HG03520 (cell line): ENCODE measurements around the gene TACC3.

Source experiments
- ATAC-seq: cut with Tn5 transposase; IDR thresholded peaks from one replicate; pipeline ENCODE4 v1.9.1; 2021; ENCODE audit warnings: mild to moderate bottlenecking, moderate library complexity; ENCODE audit not compliant: unreplicated experiment

TACC3 gene

DNA sequence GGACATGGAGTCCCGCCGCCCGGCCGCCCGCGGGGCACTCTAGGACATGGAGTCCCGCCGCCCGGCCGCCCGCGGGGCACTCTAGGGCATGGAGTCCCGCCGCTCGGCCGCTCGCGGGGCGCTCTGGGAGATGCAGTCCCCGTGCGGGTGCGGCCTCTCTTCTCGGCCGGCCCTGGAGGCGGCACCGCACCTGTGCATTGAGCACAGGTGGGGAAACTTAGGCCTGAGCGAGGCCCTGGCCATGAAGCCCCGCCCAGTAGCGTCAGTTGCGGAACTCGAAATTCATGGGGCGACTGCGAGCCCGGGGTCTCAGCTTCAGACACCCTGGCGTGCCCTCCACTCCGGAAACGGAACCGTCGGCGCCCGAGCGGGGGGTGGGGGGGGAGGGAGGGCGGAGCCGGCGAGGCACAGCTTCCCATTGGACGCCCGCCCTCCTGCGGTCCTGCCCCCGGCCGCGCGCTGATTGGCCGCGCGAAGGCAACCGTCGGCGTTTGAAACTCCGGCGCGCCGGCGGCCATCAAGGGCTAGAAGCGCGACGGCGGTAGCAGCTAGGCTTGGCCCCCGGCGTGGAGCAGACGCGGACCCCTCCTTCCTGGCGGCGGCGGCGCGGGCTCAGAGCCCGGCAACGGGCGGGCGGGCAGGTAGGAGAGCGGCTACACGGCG, at the start of gene TACC3, which contains the start of gene TMEM129:
Gene TACC3 (plus strand): TSS at position 519 of the 663 bp plus-strand sequence. CDS start 1,901 bp downstream, outside the sequence.
Gene TMEM129 (minus strand): TSS at position 321 of the 663 bp plus-strand sequence. CDS start 486 bp downstream, outside the sequence.
- peak; percentile 72 for ATAC-seq

DNA sequence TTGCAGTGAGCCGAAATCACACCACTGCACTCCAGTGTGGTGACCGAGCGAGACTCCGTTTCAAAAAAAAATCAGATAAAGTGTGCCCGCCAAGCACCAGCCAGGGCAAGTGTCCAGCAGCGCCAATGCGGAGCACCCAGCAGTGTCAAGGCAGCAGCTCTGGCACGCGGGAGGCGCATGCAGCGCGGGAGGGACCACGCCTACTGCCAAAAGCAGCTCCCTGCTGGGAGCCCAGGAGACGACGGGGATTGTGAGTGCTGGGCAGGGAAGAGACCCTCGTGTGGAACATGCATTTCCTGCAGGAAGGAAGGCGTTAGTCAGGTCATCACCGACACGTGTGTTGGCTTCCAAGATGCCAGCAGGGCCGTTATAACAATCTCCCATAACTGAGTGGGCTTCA, 47.6 kb upstream of the TACC3 start:
- ATAC-seq: no peak

DNA sequence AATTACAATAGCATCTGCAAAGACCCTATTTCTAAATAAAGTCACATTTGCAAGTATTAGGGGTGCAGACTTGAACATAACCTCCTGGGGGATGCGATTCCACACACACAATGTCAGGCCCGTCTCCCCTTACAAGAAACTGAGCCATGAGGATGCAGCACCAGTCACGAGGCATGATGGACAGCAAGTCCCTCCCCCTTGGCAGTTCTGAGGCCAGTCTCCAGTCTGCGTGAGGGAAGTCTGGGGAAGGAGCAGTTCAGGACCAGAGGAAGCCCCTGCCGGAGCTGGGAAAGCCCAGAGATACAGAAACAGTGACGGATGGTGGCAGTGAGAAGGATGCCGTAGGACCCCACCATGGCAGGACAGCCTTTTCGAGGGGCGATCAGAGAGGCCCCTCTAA, 46.6 kb upstream of the TACC3 start:
- no peak for ATAC-seq

DNA sequence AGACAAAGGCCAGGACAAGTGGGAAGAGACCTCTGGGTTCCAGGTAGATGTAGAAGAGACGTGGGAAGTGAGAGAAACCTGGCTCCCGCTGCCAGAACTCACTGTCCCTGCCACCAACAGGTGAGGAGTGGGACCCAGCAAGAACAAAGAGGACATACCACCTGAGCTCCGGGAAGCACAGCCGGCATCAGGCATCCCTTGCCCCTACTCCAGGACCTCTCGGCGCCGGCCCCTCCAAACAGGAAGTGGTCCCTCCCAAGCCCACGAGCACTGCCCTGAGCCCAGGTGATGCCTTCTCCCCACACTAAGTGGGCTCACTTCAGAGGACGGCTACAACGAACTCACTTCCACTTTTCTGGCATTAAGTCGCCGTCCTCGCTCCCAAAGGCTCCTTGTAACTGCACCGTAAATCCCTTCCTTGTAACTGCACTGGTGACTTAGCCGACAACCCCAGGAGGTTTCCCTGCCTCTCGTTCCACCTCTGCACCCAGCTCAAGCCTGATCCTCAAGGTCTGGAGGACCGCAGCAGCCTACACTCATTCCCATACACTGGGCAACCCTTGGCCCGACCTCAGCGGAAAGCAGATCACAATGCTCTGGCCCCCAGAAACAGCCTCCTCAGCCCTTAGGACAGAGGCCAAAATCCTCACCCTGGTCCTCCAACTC, 46.1 kb upstream of the TACC3 start:
- ATAC-seq: no peak

DNA sequence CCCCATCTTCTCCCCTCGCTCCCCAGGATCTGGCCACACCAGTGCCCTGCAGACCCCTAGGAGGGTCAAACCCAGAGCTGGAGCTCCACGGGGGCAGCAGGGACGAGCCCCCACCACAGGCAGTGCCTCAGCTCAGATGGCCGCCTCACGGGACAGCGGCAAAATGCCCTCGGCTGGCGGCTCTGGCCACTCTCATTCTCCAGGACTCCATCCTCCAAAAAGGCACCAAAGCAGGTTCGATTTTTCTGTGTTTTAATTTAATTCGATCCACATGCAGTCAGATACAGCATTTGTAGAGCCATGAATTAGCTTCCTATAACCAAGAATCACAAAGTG, 45.6 kb upstream of the TACC3 start:
- ATAC-seq: no peak

DNA sequence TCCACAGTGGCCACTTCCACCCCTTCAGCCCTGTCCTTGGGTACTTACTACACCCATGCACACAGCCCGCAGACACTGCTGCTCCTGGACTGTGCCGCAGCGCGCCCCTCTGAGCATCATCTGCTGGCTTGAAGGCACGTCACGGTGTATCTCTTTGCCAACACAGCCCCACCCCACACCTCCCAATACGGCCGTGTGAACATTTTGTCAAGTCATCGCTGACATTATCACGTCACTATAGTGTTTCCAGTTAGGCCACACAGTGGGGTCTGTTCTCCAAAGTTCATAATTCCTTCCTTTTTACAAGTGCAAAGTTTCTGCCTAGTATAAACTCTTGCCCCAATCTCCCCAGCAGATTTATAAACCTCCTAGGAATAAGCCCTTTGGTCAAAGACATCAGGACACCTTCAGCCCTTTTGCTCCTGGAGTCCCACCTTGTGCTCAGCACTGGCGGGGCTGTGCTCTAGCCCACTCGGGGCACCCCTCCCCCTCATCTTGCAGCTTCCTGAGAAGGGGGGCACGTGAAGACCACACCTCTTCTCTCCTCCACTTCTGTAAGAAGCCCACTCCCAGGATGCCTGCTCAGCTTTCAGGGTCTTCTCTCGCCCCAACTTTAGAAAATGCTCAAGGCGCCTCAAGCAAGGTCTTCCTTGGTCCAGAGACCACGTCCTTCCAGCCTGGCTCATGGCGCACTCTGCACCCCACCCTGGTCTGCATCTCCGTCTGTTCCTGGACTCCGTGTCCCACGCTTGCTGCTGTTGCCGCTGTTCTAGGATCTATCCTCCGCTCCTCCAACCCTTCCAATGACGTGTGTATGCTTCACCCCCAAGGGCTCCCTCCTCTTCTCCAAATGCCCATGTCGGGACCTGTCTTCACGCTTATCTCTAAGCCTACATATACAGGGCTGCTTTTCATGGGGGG, 44.5 kb upstream of the TACC3 start:
- no peak for ATAC-seq

DNA sequence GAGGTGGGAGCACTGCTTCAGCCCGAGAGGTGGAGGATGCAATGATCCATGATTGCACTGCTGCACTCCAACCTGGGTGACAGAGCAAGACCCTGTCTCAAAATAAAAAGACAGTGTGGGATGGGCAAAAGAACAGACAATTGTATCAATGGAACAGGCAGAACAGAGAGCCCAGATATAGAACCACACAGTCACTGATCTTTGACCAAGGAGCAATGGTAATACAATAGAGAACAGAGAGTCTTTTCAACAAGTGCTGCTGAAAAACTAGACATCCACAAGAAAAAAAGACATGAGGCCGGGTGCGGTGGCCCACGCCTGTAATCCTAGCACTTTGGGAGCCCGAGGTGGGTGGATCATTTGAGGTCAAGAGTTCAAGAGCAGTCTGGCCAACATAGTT, 43.1 kb upstream of the TACC3 start:
- no peak for ATAC-seq

DNA sequence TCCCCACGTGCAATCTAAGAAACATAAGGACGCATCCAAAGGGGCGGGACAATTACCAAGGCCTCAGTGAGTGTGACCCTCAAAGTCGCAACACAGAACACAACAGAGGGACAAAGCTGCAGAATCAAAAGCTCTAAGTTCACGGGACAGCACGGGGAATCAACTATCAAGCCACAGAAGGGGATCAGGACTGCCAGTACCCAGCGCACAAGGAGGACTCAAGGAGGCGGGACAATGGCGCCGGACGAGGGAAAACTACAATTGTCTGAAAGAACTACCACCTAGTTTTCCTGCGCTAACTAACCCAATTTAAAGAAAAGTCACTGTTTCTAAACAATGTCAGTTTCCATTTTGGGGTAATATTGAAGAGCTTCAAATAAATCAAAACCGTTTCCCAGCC, 38.5 kb upstream of the TACC3 start:
- ATAC-seq: no peak

DNA sequence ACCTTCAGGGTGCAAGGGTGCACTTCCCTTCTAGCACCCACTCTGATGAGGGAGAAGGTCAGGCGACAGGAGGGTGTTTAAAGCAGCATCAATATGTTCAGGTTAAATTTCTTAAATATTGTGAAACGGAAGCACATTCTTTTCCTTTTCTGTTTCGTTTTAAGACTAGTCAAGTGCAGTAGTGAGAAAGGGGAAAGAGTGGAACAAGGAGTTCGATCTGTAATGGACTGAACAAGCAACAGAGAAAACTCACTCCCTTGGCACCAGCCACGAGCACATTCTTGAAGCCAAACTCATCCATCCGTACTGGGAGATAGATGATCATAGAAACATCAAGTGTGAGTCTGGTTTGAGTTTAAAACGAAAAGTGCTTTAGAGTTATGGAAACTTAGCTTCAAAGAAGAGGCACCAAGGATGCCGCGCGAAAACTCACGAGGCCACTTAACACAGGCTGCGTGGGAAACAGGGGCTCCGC, 38.0 kb upstream of the TACC3 start:
- no peak for ATAC-seq

DNA sequence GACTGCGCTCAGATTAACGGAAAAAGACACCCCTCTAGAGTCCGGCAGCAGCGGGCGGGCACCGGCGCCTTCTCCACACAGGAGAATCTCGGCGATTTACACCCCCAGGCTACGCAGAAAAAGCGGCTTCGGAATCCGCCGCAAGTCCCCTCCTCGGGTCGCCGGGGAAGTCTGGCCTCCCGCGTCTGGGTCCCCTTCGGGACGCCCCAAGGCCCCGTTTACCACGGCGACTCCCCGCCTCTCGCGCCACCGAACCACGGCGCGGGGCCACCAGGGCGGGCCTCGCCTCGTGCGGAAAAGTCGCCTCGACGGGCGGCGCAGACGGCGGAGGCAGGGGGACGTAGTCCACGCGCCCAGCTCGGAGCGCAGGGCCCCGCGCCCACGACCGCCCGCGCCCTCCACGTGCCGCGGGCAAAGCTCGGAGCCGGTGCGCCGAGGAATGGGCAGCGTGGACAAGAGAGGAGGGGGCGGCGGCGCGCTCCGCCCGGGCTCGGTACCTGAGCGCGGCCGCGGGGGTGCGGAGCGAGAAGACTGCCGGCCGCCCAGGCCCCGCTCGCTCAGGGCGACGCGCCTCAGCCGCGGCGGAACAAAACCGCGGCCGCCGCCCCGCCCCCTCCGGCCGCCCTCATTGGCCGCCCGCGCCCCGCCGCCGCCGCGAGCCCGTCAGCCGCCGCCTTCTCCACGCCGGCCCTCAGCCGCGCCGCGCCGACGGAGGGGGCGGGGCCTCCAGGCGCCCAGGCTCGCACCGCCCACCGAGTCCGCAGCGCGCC, 37.4 kb upstream of the TACC3 start, which contains the start of gene FAM53A:
Gene FAM53A (minus strand): TSS at position 578 of the 770 bp plus-strand sequence. CDS start 15,572 bp downstream, outside the sequence.
- peak; percentile 82 for ATAC-seq

DNA sequence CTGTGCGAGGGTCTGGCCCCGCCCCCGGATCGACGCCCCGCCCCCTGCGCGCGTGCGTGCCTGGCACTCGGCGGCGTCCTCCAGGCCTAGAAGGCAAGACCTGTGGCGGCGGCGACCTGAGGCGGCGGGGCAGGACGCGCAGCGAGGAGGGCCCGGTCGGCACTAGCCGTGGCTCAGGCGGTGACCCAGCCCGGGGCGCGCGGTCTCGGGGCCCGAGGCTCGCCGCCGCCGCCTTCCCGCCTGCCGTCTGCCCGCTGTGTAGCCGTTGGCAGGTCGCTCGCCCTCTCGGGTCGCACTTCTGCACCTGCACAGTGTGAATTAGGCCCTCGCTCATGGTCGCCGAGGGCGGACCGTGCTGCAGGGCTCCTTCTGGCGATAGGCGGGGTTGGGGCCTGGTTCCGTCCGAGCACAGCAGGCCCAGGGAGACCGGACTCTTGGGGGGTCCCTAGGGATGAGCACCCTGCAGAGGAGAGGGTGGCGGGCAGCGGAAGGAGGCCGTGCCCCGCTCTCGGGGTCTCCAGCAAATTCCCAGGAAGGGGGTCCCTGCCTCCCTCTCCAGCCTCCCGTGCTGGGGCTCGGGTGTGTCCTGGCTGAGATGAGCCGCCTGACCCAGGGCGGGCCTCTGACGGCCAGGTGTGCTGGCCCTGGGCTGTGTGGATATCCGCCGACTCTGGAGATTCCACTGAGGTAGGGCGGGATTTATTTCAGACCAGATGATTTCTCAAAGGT, 36.7 kb upstream of the TACC3 start:
- ATAC-seq: no peak

DNA sequence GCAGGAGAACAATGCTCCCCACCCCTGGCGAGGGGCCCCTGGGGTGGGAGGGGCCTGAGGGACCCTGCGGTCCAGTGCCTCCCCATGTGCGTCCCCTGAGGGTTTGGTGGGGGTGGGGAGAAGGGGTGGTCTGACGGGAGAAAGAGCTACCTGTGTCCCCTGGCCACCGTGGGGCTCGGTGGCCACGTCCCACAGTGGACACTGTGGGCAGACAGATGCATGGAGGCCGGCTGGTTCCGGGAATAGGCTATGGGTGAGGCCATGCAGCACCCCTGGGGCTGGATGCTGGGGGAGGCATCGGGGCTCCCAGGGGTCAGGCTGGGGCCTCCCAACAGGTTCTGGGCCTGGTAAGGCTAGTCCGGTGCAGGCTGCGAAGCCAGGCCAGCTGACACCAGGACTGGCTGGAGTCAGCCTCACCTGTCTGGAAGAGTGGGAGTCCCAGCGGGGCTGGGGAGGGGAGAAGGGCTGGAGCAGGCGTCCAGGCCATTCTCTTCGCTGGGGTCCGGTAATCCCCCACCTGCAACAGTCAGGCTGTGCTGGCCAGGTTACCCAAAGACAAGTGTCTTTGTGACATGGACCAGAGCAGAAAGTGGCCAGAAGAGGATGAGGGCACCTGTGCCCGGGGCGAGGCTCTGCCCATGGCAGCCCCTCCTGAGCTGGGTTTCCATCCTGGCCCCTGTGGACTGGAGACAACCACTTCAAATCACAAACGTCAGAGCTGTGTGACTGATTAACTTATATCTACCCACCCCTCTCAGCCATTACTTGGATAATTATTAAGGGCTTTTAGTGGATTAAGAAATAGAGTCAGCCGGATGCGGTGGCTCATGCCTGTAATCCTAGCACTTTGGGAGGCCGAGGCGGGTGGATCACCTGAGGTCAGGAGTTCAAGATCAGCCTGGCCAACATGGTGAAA, 35.8 kb upstream of the TACC3 start:
- no peak for ATAC-seq

DNA sequence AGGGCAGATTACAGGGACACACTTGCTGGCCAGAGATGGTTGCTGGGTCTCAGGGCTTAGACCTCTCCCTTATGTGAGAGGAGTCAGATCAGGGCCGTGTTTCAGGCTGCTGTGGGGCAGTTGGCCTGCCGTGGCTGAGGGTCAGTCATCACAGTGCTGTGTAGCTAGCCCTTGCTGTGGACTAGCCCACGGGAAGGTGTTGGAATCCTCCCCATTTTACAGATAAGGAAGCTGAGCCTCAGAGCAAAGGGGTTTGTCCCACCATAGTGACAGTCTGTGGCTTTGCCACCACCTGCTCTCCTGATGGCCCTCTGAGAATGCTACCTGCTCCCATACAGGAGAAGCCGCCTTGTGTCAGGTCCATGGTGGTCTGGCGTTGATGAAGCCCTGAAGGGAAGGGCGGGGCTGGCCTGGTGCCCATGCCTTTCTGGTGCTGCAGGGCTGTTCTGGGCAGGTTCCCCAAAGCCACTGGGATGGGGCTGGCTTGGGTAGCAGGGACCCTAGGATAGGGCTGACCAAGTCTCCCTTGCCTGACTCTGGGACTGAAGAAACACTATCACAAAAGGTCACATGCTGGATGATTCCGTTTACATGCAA, 34.8 kb upstream of the TACC3 start:
- no peak for ATAC-seq

DNA sequence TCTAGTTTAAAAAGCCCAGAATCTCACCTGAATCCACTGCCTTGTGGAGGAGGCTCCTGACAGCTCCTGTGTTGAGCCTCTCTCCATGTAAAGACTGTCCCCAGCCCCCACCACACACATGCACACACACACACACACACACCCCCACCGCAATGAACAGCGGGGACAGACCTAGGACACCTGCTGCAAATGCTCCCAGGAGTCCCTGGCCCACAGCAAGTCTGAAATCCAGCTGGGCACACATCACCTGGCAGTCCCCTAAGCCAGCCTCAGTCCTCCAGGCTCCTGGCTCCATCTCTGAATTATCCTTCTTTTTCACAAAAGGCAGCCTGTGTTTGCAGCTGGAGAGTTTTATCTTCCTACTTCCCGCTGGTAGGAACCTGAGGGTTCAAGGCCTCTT, 30.6 kb upstream of the TACC3 start:
- no peak for ATAC-seq

DNA sequence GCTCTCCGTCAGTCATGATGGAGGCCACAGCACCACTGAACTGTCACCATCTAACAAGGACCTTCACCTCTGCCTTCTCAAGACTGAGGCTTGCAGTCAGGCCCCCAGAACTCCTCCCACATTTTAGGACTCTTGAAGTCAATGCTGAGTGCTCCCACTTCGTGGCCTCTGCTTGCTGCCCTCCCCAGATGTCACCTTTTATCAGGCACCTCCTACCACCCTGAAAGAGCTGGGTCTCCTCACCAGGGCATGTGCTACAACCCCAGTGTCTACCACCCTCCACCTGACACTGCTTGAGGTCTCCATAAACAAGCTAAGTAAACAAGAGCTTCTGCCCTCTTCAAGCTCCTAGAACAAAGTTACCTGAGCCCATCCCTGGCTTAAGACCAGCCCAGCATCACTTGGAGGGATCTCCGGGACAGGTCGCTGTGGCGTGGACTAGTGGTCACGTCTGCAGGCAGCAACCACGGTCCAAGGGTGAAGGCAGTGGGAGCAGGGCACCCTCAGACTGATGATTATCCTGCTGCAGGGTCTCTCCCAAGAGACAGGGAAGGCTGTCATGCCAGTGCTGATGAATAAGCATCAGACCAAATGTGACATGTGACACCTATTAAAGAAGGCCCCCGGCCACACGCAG, 29.5 kb upstream of the TACC3 start:
- no peak for ATAC-seq

DNA sequence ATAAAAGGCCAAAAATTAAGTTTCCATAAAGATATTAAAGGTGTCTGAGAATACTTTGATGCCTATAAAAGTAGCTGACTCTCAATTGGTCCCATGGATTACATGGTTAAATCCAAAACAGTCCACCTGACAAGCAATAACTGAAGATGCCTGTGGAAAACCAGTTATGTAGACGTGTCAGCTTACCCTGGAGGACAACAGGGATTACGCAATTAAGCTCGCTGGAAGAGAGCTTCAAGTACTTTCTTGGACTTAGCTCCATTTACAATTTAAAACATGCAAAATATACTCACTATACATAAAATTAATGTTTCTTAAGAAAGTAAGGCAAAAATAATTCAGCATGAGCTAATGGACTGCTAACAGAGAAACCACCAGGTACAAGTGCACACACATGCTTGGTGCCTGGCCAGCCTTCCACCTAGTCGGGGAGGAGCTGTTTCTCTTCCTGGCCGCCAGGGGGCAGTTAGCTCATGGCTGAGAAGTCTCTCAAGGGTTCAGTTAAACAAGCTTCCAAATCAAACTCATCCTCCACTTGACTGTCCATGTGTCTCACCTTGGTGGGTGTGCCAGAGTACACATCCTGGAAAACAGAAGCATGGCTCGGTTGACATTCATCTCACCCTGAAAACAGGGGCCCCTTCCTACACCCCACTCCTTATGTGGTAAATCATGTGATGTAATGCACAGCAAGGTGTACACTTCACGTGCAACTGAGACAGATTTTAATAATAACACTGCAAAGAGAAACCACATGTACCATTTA, 28.0 kb upstream of the TACC3 start:
- ATAC-seq: peak; percentile 68

DNA sequence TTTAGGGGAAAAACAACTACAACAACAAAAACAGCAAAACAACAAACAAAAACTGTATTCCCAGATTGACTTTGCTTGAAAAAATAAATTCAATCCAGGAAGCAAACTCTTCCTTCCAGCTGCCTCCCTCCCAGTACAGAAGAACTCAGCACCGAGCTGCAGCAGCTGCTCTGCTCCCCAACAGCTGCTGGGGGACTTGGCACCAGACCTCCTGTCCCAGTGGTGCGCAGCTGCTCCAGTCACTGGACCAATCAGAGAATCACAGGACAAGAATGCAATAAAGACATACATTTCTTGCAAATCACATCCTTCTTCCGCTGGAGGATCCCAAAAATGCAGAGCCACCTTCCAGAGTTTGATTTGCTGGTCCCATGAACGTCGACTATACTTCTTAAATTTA, 25.4 kb upstream of the TACC3 start:
- ATAC-seq: no peak
